ENCODE measurements around the gene TTYH1. TPM values are rescaled to one million over a fixed set of nuclear protein-coding genes. Genes with fewer than 3 reads are reported as not detected.

TTYH1 gene
- total and polyA plus RNA-seq, 2 of the 8 experiments (the other 6 are each of a cell fraction or from before 2014, with no cell fraction given) = 26.7 to 46.5 TPM

GRCh38 chr19:54464630-54465425 is 49.6 kb downstream of the TTYH1 start (continued):
- TF ChIP-seq TAF7 (optimal IDR thresholded peaks at IDR 0.05; ENCODE audit: borderline replicate concordance, low read depth, low read length) (peak; percentile 85), HDAC2 (IDR thresholded peaks at IDR 0.05; ENCODE audit: borderline replicate concordance in 1 of 2, low read depth in 2 of 2, low read length in 2 of 2) (peak in 1 of 2 experiments; percentile 66; a peak in 1 of 4 replicates), EGR1 (IDR thresholded peaks at IDR 0.05; ENCODE audit: borderline replicate concordance, low read depth, low read length) (0 out of 2 replicates have a peak, but pooled peaks have one; percentile 17), SIN3A (conservative IDR thresholded peaks at IDR 0.05 in 1 of 2, IDR thresholded peaks at IDR 0.05 in 1 of 2; ENCODE audit: low read depth in 1 of 2, low read length in 2 of 2) (peak in 1 of 2 experiments; percentile 46; a peak in 2 of 4 replicates), TBP (IDR thresholded peaks at IDR 0.05; ENCODE audit: low read depth, low read length) (peak; percentile 75), CHD2 (IDR thresholded peaks at IDR 0.05; ENCODE audit: low read length) (0 out of 2 replicates have a peak, but pooled peaks have one; percentile 12), MAX (IDR thresholded peaks at IDR 0.05) (peak; percentile 90), PHF8 (conservative IDR thresholded peaks at IDR 0.05; ENCODE audit: low read depth, low read length) (peak; percentile 92), CREB1 (IDR thresholded peaks at IDR 0.05) (peak; percentile 95), CHD1 (IDR thresholded peaks at IDR 0.05; ENCODE audit: low read depth, low read length) (peak; percentile 38; the same call in 1 of the 2 replicates), GABPA (IDR thresholded peaks at IDR 0.05; ENCODE audit: borderline replicate concordance, insufficient read depth, low read length) (peak; percentile 67; the same call in 1 of the 2 replicates), SIRT6 (IDR thresholded peaks at IDR 0.05; ENCODE audit: low read length) (no peak), CTBP2 (IDR thresholded peaks at IDR 0.05; ENCODE audit: borderline replicate concordance, insufficient read depth, insufficient read length, low read length) (peak; percentile 52), EP300 (IDR thresholded peaks at IDR 0.05; ENCODE audit: borderline replicate concordance in 1 of 2, low read depth in 2 of 2, low read length in 2 of 2) (peak in 1 of 2 experiments; percentile 26; a peak in 1 of 3 replicates), SIX5 (IDR thresholded peaks at IDR 0.05; ENCODE audit: low read depth, low read length) (no peak), ATF3 (IDR thresholded peaks at IDR 0.05; ENCODE audit: insufficient read depth, low read depth, low read length) (peak; percentile 44; the same call in 1 of the 2 replicates)

Measured in H1 (cell line).